PC-9 (cell line): Measurements from ENCODE around the gene SUGP1.

Experiments used
- EZH2 ChIP-seq: fragments of 200-600 bp; sonication (generic); IDR thresholded peaks from 2 replicates; pipeline ENCODE4 v1.8.0; 2017; ENCODE audit warnings: antibody characterized with exemption, low read depth
- TF ChIP-seq, protein P1 (sequence below): fragments of 200-600 bp; sonication (generic); conservative IDR thresholded peaks from 2 replicates; pipeline ENCODE4 v1.6.1; 2017; ENCODE audit warnings: mixed run types, antibody characterized with exemption, mild to moderate bottlenecking, moderate library complexity

DNA sequence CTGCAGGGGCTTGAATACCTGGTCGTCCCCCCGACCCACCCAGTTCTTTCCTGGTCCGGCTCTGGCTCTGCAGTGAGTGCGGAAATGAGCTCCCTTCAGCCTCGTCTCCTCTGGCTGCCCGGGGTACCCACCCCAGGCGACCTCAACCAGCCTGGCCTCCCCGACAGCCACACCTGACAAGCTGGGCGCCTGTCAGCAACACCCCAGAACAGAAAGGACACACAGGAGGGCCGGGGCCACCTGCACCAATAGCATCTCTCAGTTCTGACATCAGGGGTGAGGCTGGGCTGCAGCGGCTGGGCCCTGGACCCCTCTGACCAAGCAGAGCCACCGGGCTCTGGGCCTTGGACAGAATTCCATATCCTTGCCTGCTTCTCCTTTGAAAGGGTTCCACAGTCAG, 19.7 kb downstream of the SUGP1 start:
- TF ChIP-seq, protein P1, sequence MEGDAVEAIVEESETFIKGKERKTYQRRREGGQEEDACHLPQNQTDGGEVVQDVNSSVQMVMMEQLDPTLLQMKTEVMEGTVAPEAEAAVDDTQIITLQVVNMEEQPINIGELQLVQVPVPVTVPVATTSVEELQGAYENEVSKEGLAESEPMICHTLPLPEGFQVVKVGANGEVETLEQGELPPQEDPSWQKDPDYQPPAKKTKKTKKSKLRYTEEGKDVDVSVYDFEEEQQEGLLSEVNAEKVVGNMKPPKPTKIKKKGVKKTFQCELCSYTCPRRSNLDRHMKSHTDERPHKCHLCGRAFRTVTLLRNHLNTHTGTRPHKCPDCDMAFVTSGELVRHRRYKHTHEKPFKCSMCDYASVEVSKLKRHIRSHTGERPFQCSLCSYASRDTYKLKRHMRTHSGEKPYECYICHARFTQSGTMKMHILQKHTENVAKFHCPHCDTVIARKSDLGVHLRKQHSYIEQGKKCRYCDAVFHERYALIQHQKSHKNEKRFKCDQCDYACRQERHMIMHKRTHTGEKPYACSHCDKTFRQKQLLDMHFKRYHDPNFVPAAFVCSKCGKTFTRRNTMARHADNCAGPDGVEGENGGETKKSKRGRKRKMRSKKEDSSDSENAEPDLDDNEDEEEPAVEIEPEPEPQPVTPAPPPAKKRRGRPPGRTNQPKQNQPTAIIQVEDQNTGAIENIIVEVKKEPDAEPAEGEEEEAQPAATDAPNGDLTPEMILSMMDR, result no peak
- TF ChIP-seq EZH2, result no peak
